Measurements from ENCODE around the gene ZNF425.

Gene ZNF425

DNA sequence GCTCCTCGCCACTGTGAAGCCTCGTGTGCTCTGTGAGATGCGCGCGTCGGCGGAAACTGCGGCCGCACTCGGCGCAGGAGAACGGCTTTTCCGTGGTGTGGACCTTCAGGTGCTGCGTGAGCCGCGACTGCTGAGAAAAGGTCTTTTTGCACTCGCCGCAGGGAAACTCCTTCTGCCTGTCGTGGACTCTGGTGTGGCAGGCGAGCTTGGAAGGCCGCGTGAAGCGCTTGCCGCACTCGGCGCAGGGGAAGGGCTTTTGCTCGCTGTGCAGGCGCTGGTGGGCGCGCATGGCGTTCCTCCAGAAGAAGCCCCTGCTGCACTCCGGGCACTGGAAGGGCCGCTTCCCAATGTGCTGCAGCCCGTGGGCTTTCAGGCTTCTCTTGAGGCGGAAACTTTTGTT is 21.9 kb downstream of the ZNF425 start:
- Histone ChIP-seq H3K9ac (ENCODE audit: low read depth, low read length) (no peak overlapping the region), H2AFZ (ENCODE audit: low read depth, low read length) (no peak overlapping the region), H3K36me3 (ENCODE audit: insufficient read depth, low read length) (no peaks in the 10 kb centered on the region), H3K9me3 (ENCODE audit: insufficient read depth, low read length, severe bottlenecking) (no peaks in the 10 kb centered on the region), H3K27ac (ENCODE audit: low read length) (no peak overlapping the region), H4K20me1 (ENCODE audit: insufficient read depth, low read length) (no peaks in the 10 kb centered on the region), H3K79me2 (ENCODE audit: insufficient read depth, low read length) (no peaks in the 10 kb centered on the region), H3K4me2 (ENCODE audit: insufficient read depth, low read length) (no peak overlapping the region), H3K27me3 (ENCODE audit: insufficient read depth, low read length, poor library complexity) (no peaks in the 10 kb centered on the region), H3K4me1 (ENCODE audit: insufficient read depth, low read length) (no peaks in the 10 kb centered on the region), H3K4me3 (ENCODE audit: low read depth in 1 of 2, low read length in 2 of 2) (no peak overlapping the region)
- ATAC-seq (ENCODE audit: insufficient read depth, low read depth) (no peak), DNase-seq (no peak)
- TF ChIP-seq, protein P1, sequence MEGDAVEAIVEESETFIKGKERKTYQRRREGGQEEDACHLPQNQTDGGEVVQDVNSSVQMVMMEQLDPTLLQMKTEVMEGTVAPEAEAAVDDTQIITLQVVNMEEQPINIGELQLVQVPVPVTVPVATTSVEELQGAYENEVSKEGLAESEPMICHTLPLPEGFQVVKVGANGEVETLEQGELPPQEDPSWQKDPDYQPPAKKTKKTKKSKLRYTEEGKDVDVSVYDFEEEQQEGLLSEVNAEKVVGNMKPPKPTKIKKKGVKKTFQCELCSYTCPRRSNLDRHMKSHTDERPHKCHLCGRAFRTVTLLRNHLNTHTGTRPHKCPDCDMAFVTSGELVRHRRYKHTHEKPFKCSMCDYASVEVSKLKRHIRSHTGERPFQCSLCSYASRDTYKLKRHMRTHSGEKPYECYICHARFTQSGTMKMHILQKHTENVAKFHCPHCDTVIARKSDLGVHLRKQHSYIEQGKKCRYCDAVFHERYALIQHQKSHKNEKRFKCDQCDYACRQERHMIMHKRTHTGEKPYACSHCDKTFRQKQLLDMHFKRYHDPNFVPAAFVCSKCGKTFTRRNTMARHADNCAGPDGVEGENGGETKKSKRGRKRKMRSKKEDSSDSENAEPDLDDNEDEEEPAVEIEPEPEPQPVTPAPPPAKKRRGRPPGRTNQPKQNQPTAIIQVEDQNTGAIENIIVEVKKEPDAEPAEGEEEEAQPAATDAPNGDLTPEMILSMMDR (IDR thresholded peaks at IDR 0.05; ENCODE audit: borderline replicate concordance, extremely low read depth, low read length, poor library complexity, severe bottlenecking) = no peak
- no peak for TF ChIP-seq EZH2 (IDR thresholded peaks at IDR 0.05; ENCODE audit: borderline replicate concordance, low read depth, low read length, severe bottlenecking)

DNA sequence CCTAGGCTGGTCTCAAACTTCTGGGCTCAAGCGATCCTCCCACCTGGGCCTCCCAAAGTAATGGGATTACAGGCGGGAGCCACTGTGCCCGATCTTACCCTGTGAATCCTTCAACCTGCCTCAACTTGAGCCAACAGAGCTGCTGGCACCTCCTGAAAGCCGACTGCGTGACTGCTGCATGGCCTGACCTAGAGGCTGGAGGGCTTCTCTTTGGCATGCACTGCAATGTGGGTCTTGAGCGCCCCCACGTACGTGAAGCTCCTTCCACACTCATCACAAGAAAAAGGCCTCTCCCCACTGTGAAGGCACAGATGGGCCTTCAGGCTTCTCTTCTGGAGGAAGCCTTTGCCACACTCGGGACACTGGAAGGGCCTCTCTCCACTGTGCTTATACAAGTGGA is 22.7 kb downstream of the ZNF425 start:
- Histone ChIP-seq H3K79me2 (ENCODE audit: insufficient read depth, low read length) (no peaks in the 10 kb centered on the region), H3K4me3 (ENCODE audit: low read depth in 1 of 2, low read length in 2 of 2) (no peak overlapping the region), H2AFZ (ENCODE audit: low read depth, low read length) (no peak overlapping the region), H3K9ac (ENCODE audit: low read depth, low read length) (no peak overlapping the region), H3K4me1 (ENCODE audit: insufficient read depth, low read length) (no peaks in the 10 kb centered on the region), H3K9me3 (ENCODE audit: insufficient read depth, low read length, severe bottlenecking) (no peaks in the 10 kb centered on the region), H3K4me2 (ENCODE audit: insufficient read depth, low read length) (no peak overlapping the region), H3K36me3 (ENCODE audit: insufficient read depth, low read length) (no peaks in the 10 kb centered on the region), H3K27ac (ENCODE audit: low read length) (no peak overlapping the region), H3K27me3 (ENCODE audit: insufficient read depth, low read length, poor library complexity) (no peaks in the 10 kb centered on the region), H4K20me1 (ENCODE audit: insufficient read depth, low read length) (no peaks in the 10 kb centered on the region)
- DNase-seq (no peak), ATAC-seq (ENCODE audit: insufficient read depth, low read depth) (no peak)
- no peak for TF ChIP-seq EZH2 (IDR thresholded peaks at IDR 0.05; ENCODE audit: borderline replicate concordance, low read depth, low read length, severe bottlenecking)
- TF ChIP-seq, protein P1 (IDR thresholded peaks at IDR 0.05; ENCODE audit: borderline replicate concordance, extremely low read depth, low read length, poor library complexity, severe bottlenecking) = no peak

DNA sequence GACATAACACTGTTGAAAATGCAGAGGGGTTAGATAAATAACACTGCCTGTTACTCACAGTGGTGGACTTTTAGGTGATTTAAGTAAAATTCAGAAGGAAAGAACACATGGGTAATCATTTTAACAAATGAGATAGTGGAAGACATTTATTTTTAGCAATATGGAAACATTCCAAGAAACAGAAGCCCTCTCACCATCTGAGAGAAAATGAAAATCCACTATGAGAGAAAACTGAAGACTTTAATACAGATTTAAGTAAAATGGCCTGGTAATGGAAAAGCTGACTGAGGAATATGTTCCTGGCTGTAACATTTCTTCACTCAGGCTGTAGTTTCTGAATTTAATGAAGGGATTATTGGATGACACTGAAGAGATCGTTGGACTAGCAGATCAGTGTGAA is 23.5 kb downstream of the ZNF425 start:
- DNase-seq (no peak), ATAC-seq (ENCODE audit: insufficient read depth, low read depth) (no peak)
- Histone ChIP-seq H3K4me2 (ENCODE audit: insufficient read depth, low read length) (no peak overlapping the region), H3K9ac (ENCODE audit: low read depth, low read length) (no peak overlapping the region), H3K79me2 (ENCODE audit: insufficient read depth, low read length) (no peaks in the 10 kb centered on the region), H3K9me3 (ENCODE audit: insufficient read depth, low read length, severe bottlenecking) (no peaks in the 10 kb centered on the region), H3K4me1 (ENCODE audit: insufficient read depth, low read length) (no peaks in the 10 kb centered on the region), H4K20me1 (ENCODE audit: insufficient read depth, low read length) (no peaks in the 10 kb centered on the region), H3K27me3 (ENCODE audit: insufficient read depth, low read length, poor library complexity) (no peaks in the 10 kb centered on the region), H3K4me3 (ENCODE audit: low read depth in 1 of 2, low read length in 2 of 2) (no peak overlapping the region), H2AFZ (ENCODE audit: low read depth, low read length) (no peak overlapping the region), H3K27ac (ENCODE audit: low read length) (no peak overlapping the region), H3K36me3 (ENCODE audit: insufficient read depth, low read length) (no peaks in the 10 kb centered on the region)
- TF ChIP-seq, protein P1 (IDR thresholded peaks at IDR 0.05; ENCODE audit: borderline replicate concordance, extremely low read depth, low read length, poor library complexity, severe bottlenecking) = no peak
- TF ChIP-seq EZH2 (IDR thresholded peaks at IDR 0.05; ENCODE audit: borderline replicate concordance, low read depth, low read length, severe bottlenecking) = no peak

DNA sequence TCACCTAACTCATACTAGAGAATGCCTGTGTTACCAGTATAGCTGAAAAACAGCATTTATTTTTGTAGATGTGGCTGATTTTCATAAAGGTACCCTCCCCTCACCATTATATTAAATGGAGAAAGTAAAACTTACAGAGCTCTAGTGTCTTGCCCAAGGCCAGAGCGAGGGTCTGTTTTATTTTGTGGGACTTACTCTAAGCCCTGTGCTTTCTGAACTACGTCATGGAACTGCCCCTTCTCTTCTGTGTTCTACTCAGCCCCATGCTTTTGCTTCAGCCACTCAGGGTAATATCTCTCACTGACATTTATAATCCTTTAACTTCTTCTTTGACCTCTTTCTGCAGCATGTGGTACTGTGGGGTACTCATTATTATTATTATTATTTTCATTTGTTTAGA is 25.3 kb downstream of the ZNF425 start:
- Histone ChIP-seq H4K20me1 (ENCODE audit: insufficient read depth, low read length) (no peaks in the 10 kb centered on the region), H3K9me3 (ENCODE audit: insufficient read depth, low read length, severe bottlenecking) (no peaks in the 10 kb centered on the region), H3K4me3 (ENCODE audit: low read depth in 1 of 2, low read length in 2 of 2) (no peak overlapping the region), H3K36me3 (ENCODE audit: insufficient read depth, low read length) (no peaks in the 10 kb centered on the region), H3K9ac (ENCODE audit: low read depth, low read length) (no peak overlapping the region), H3K4me1 (ENCODE audit: insufficient read depth, low read length) (no peaks in the 10 kb centered on the region), H3K4me2 (ENCODE audit: insufficient read depth, low read length) (no peak overlapping the region), H3K79me2 (ENCODE audit: insufficient read depth, low read length) (no peaks in the 10 kb centered on the region), H3K27ac (ENCODE audit: low read length) (no peak overlapping the region), H2AFZ (ENCODE audit: low read depth, low read length) (no peak overlapping the region), H3K27me3 (ENCODE audit: insufficient read depth, low read length, poor library complexity) (no peaks in the 10 kb centered on the region)
- ATAC-seq (ENCODE audit: insufficient read depth, low read depth) (no peak), DNase-seq (no peak)
- TF ChIP-seq, protein P1 (IDR thresholded peaks at IDR 0.05; ENCODE audit: borderline replicate concordance, extremely low read depth, low read length, poor library complexity, severe bottlenecking) = no peak
- TF ChIP-seq EZH2 (IDR thresholded peaks at IDR 0.05; ENCODE audit: borderline replicate concordance, low read depth, low read length, severe bottlenecking) = no peak

Measured in DND-41 (cell line).